Tibial nerve (tissue), 4 donors: Measurements from ENCODE around the gene CACNA1B. TPM values are rescaled to one million over a fixed set of nuclear protein-coding genes. Genes with fewer than 3 reads are reported as not detected.
"Not testable (repeated sequence)": the region's sequence is repeated elsewhere in the genome, so short reads cannot be mapped to it uniquely, and the experiment has no call there.

Source experiments
- DNase-seq, 2 donors: peaks; one replicate each; pipeline ENCODE4 v3.0.0-alpha.2; 2019; ENCODE audit warnings: low spot score in 2 of 2
- H3K27ac ChIP-seq, 4 donors: fragments of 200-600 bp; sonication (generic) in 3 of 4; one replicate each; pipeline ENCODE4 v1.5.1; 2017 to 2019; ENCODE audit warnings: mild to moderate bottlenecking in 1 of 4
- H3K27me3 ChIP-seq, 2 donors: fragments of 200-600 bp; sonication (generic) in 1 of 2; one replicate each; pipeline versions ENCODE4 v1.5.1 to v1.6.0; 2017 to 2019
- H3K36me3 ChIP-seq, 3 donors: fragments of 200-600 bp; sonication (generic); one replicate each; pipeline ENCODE4 v1.5.1; 2018 to 2019
- H3K4me1 ChIP-seq, 4 donors: fragments of 200-600 bp; sonication (generic) in 3 of 4; one replicate each; pipeline ENCODE4 v1.5.1; 2017 to 2019
- H3K4me3 ChIP-seq, 4 donors: fragments of 200-600 bp; sonication (generic) in 3 of 4; one replicate each; pipeline ENCODE4 v1.5.1; 2017 to 2019; ENCODE audit warnings: mild to moderate bottlenecking in 1 of 4, moderate library complexity in 1 of 4
- H3K9me3 ChIP-seq, 4 donors: fragments of 200-600 bp; sonication (generic) in 3 of 4; one replicate each; pipeline ENCODE4 v1.5.1; 2017 to 2019
- CTCF ChIP-seq, 5 experiments: fragments of 200-600 bp in 3 of 5; fragments of 450-650 bp in 2 of 5; sonication (generic) in 3 of 5; IDR thresholded peaks; one replicate each; pipeline ENCODE4 v1.5.1; 2016 to 2019; ENCODE audit warnings: antibody characterized with exemption in 5 of 5, mild to moderate bottlenecking in 3 of 5, moderate library complexity in 2 of 5
- EP300 ChIP-seq, 2 donors: sonication (generic); formaldehyde crosslinking; IDR thresholded peaks; one replicate each; pipeline ENCODE4 v1.6.1; 2017; ENCODE audit warnings: antibody characterized with exemption in 2 of 2, mild to moderate bottlenecking in 1 of 2
- POLR2A ChIP-seq, 2 donors: fragments of 450-650 bp; IDR thresholded peaks; one replicate each; pipeline ENCODE4 v1.6.1; 2017; ENCODE audit warnings: antibody characterized with exemption in 2 of 2, mild to moderate bottlenecking in 2 of 2, moderate library complexity in 2 of 2
- WGBS, 2 donors: methylation state at CpG; one replicate each; pipeline ENCODE4 v1.1.5; 2018; 5-methylcytosine and 5-hydroxymethylcytosine counted together
- total RNA-seq, 4 donors: library from RNA; depleted of rRNA; stranded (reverse); fragments of >200 nt; gene quantifications; one replicate each; pipeline ENCODE4 v1.1.0, GENCODE V29; 2016

Gene CACNA1B
- total RNA-seq, 4 donors from 2014 or later = under 0.01 TPM; not detected in 2

DNA sequence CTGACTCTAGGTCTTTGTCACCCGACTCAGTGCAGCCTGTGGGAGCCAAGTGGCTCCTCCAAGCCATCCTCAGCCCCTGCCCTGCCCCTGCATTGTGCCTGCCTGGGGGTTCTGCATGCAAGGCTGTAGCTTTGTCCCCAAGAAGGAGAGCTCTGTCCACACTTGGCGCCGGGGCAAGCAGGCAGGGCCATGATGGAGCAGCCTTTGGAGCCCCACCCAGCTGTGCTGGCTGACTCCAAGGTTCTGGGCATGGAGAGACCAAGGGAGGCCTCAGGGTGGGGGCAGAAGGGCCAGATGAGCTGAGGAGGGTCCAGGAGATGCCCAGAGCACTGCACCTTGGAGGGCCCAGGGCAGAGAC lies 226.2 kb downstream of the CACNA1B start:
- DNase-seq = no peak
- H3K4me1 ChIP-seq = no peaks in the 10 kb centered on the region

DNA sequence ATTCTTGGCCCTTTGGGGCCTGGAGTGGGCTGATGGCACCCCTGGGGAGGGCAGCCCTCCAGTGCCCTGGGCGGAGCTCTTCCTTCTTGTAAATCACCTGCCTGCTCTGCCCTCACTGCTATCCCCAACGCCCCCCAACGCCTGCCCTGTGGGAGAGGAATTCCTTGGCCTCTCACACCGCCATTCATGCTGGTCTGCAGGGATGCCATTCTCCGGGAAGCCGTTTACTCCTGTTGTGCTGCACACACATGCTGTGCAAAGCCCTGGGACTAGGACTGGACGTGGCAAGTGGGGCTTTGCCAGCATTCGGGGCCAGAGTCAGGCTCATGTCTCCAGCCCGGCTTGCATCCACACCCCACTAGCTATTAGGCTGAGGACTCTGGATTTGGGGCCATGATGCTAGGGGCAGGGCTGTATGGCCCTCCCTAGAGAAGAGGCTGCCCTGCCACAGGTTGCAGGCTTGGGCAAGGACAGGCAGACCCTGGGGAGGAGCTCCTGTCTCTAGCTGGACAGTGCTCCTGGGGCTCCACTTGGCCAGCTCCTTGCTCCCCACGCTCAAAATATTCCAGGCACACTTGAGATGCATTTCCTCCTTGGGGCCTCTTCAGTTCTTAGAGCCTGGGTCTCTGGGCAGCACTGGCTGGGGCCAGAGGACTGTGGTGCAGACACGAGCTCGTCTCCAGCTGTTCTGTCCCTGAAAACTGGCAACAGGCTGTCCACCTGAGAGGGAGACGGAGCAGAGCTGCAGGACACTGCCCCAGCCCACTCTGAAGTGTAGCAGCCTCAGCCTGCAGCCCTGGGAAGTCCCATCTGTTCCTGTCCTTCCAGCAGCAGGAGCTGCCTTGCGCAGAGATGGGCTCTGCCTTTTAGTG lies 226.9 kb downstream of the CACNA1B start:
- Histone ChIP-seq H3K9me3 (no peaks in the 10 kb centered on the region), H3K4me3 (no peak overlapping the region), H3K36me3 (no peaks in the 10 kb centered on the region), H3K27me3 (no peaks in the 10 kb centered on the region), H3K4me1 (no peaks in the 10 kb centered on the region), H3K27ac (no peak overlapping the region)
- TF ChIP-seq EP300 (IDR thresholded peaks at IDR 0.05) (no peak), CTCF (IDR thresholded peaks at IDR 0.05) (no peak), POLR2A (IDR thresholded peaks at IDR 0.05) (no peak)
- WGBS, 2 donors = 67 to 69% methylated on average over 11 to 14 of the region's 14 CpGs
- DNase-seq = no peak

More for the DNA sequence above, 226.2 kb downstream of the CACNA1B start:
- Histone ChIP-seq H3K4me3 (no peak overlapping the region), H3K9me3 (no peaks in the 10 kb centered on the region), H3K27ac (no peak overlapping the region), H3K27me3 (no peaks in the 10 kb centered on the region), H3K36me3 (no peaks in the 10 kb centered on the region)
- 40 to 64% methylated on average over 1 to 3 of the region's 3 CpGs for WGBS, 2 donors
- no peak for TF ChIP-seq POLR2A (IDR thresholded peaks at IDR 0.05)
- TF ChIP-seq CTCF (IDR thresholded peaks at IDR 0.05) = no peak
- no peak for TF ChIP-seq EP300 (IDR thresholded peaks at IDR 0.05)

- TF ChIP-seq EP300 (IDR thresholded peaks at IDR 0.05) = no peak
- no peak for TF ChIP-seq CTCF (IDR thresholded peaks at IDR 0.05)
- TF ChIP-seq POLR2A (IDR thresholded peaks at IDR 0.05) = no peak
- H3K4me1 ChIP-seq = no peaks in the 10 kb centered on the region
- no peak overlapping the region for H3K27ac ChIP-seq
- no peaks in the 10 kb centered on the region for H3K9me3 ChIP-seq
- H3K36me3 ChIP-seq = no peaks in the 10 kb centered on the region
- no peak overlapping the region for H3K4me3 ChIP-seq
- no peak for DNase-seq
- WGBS, 2 donors = 79 to 81% methylated on average over 2 of the region's 2 CpGs
- H3K27me3 ChIP-seq = no peaks in the 10 kb centered on the region
Observed at GRCh38 chr9:138105123-138105415, 227.5 kb downstream of the CACNA1B start.

- DNase-seq = no peak
Observed at GRCh38 chr9:138105561-138106505, 228.3 kb downstream of the CACNA1B start.

DNA sequence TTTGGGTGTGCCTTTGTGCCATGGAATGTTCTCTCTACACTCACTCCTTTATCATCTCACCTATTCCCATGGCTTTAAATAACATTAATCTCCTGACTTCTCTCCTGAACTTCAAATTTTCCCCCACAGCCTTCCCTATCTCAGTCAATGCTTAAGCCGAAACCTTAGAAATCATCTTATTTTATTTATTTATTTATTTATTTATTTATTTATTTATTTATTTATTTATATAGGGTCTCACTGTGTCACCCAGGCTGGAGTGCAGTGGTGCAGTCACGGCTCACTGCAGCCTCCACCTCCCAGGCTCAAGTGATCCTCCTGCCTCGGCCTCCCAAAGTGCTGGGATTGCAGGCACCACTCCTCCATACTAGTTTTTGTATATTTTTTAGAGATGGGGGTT lies 229.5 kb downstream of the CACNA1B start:
- 92% methylated on average over 3 of the region's 3 CpGs for WGBS, 2 donors
- H3K27ac ChIP-seq, H3K4me1 ChIP-seq, DNase-seq, H3K36me3 ChIP-seq, H3K27me3 ChIP-seq, H3K4me3 ChIP-seq, H3K9me3 ChIP-seq: not testable (repeated sequence)

More at GRCh38 chr9:138105561-138106505, 228.3 kb downstream of the CACNA1B start:
- WGBS, 2 donors = 89 to 91% methylated on average over 21 to 26 of the region's 26 CpGs
- H3K4me3 ChIP-seq = no peak overlapping the region
- H3K27ac ChIP-seq = no peak overlapping the region
- no peaks in the 10 kb centered on the region for H3K4me1 ChIP-seq
- TF ChIP-seq POLR2A (IDR thresholded peaks at IDR 0.05) (no peak), CTCF (IDR thresholded peaks at IDR 0.05) (no peak), EP300 (IDR thresholded peaks at IDR 0.05) (no peak)
- H3K36me3 ChIP-seq = no peaks in the 10 kb centered on the region
- no peaks in the 10 kb centered on the region for H3K9me3 ChIP-seq
- no peaks in the 10 kb centered on the region for H3K27me3 ChIP-seq
